H9 (cell line): ENCODE results near the gene MICAL3. TPM values are rescaled to one million over a fixed set of nuclear protein-coding genes. Genes with fewer than 3 reads are reported as not detected.
"Not testable (repeated sequence)": the region's sequence is repeated elsewhere in the genome, so short reads cannot be mapped to it uniquely, and the experiment has no call there.

Experiments
- DNase-seq: peaks from one replicate; pipeline ENCODE4 v3.0.0-alpha.2; 2017
- H2AFZ ChIP-seq: one replicate; pipeline ENCODE4 v1.6.1; 2013; ENCODE audit warnings: mild to moderate bottlenecking, low read length, control low read depth, moderate library complexity
- H2AK5ac ChIP-seq: 2 replicates; pipeline ENCODE4 v1.6.1; 2013; ENCODE audit warnings: low read length, control low read depth, mixed read lengths; ENCODE audit not compliant: insufficient read length
- H2BK120ac ChIP-seq: one replicate; pipeline ENCODE4 v1.6.1; 2013; ENCODE audit warnings: low read depth, mild to moderate bottlenecking, low read length, control low read depth, inconsistent platforms; ENCODE audit not compliant: poor library complexity, severe bottlenecking
- H2BK12ac ChIP-seq: 2 replicates; pipeline ENCODE4 v1.6.1; 2013; ENCODE audit warnings: low read length, control low read depth, mixed read lengths, low read depth; ENCODE audit not compliant: insufficient read length
- H2BK15ac ChIP-seq: 2 replicates; pipeline ENCODE4 v1.6.1; 2013; ENCODE audit warnings: low read depth, low read length, control low read depth
- H2BK20ac ChIP-seq: one replicate; pipeline ENCODE4 v1.6.1; 2013; ENCODE audit warnings: low read depth, mild to moderate bottlenecking, low read length, control low read depth, inconsistent platforms; ENCODE audit not compliant: poor library complexity, severe bottlenecking
- H2BK5ac ChIP-seq: 2 replicates; pipeline ENCODE4 v1.6.1; 2013; ENCODE audit warnings: low read length, control low read depth, mixed read lengths; ENCODE audit not compliant: insufficient read length
- H3K14ac ChIP-seq: 2 replicates; pipeline ENCODE4 v1.6.1; 2013; ENCODE audit warnings: low read length, control low read depth; ENCODE audit not compliant: insufficient read depth
- H3K18ac ChIP-seq: 2 replicates; pipeline ENCODE4 v1.6.1; 2013; ENCODE audit warnings: low read depth, mild to moderate bottlenecking, mixed read lengths, low read length, control low read depth; ENCODE audit not compliant: insufficient read length
- H3K23ac ChIP-seq: 2 replicates; pipeline ENCODE4 v1.6.1; 2013; ENCODE audit warnings: low read length, control low read depth, mixed read lengths, low read depth; ENCODE audit not compliant: insufficient read length
- H3K23me2 ChIP-seq: 2 replicates; pipeline ENCODE4 v1.6.1; 2013; ENCODE audit warnings: low read depth, mild to moderate bottlenecking, mixed read lengths, low read length, control low read depth; ENCODE audit not compliant: insufficient read length, poor library complexity, severe bottlenecking
- H3K27ac ChIP-seq: 2 replicates; pipeline ENCODE4 v1.5.1; 2013; ENCODE audit warnings: low read length, control low read depth, mixed read lengths, low read depth; ENCODE audit not compliant: insufficient read length
- H3K27me3 ChIP-seq: 2 replicates; pipeline ENCODE4 v1.6.1; 2013; ENCODE audit warnings: low read length, control low read depth, inconsistent platforms; ENCODE audit not compliant: insufficient read depth
- H3K4ac ChIP-seq: 2 replicates; pipeline ENCODE4 v1.6.1; 2013; ENCODE audit warnings: low read depth, mild to moderate bottlenecking, control low read depth, inconsistent platforms, low read length, moderate library complexity
- H3K4me1 ChIP-seq: 2 replicates; pipeline ENCODE4 v1.6.1; 2013; ENCODE audit warnings: low read length, control low read depth, inconsistent platforms; ENCODE audit not compliant: insufficient read depth
- H3K4me2 ChIP-seq: 2 replicates; pipeline ENCODE4 v1.6.1; 2013; ENCODE audit warnings: low read length, control low read depth, mixed read lengths; ENCODE audit not compliant: insufficient read length, insufficient read depth
- H3K56ac ChIP-seq: 2 replicates; pipeline ENCODE4 v1.6.1; 2013; ENCODE audit warnings: low read depth, mild to moderate bottlenecking, mixed read lengths, low read length, control low read depth; ENCODE audit not compliant: insufficient read length
- H3K79me1 ChIP-seq: 2 replicates; pipeline ENCODE4 v1.6.1; 2013; ENCODE audit warnings: low read depth, mild to moderate bottlenecking, moderate library complexity, low read length, control low read depth, inconsistent platforms; ENCODE audit not compliant: insufficient read depth, poor library complexity, severe bottlenecking
- H3K79me2 ChIP-seq: 2 replicates; pipeline ENCODE4 v1.6.1; 2013; ENCODE audit warnings: low read length, control low read depth, inconsistent platforms; ENCODE audit not compliant: insufficient read depth
- H3K9ac ChIP-seq: 2 replicates; pipeline ENCODE4 v1.6.1; 2013; ENCODE audit warnings: low read length, control low read depth, mixed read lengths; ENCODE audit not compliant: insufficient read length; ENCODE audit errors: extremely low read depth
- H3K9me3 ChIP-seq: one replicate; pipeline ENCODE4 v1.6.1; 2013; ENCODE audit warnings: low read depth, low read length, inconsistent platforms; ENCODE audit not compliant: control insufficient read depth
- H3T11ph ChIP-seq: one replicate; pipeline ENCODE4 v1.6.1; 2013; ENCODE audit warnings: mild to moderate bottlenecking, low read length, control low read depth, inconsistent platforms
- H4K20me1 ChIP-seq: one replicate; pipeline ENCODE4 v1.6.1; 2013; ENCODE audit not compliant: control insufficient read depth, insufficient read length, insufficient read depth
- H4K5ac ChIP-seq: 2 replicates; pipeline ENCODE4 v1.6.1; 2013; ENCODE audit warnings: low read depth, mild to moderate bottlenecking, mixed read lengths, low read length, control low read depth; ENCODE audit not compliant: insufficient read length
- H4K8ac ChIP-seq: replicated peaks from 2 replicates; pipeline ENCODE4 v1.6.1; 2013; ENCODE audit warnings: low read length, control low read depth, mixed read lengths, low read depth; ENCODE audit not compliant: insufficient read length
- H4K91ac ChIP-seq: 2 replicates; pipeline ENCODE4 v1.6.1; 2013; ENCODE audit warnings: low read depth, mild to moderate bottlenecking, moderate library complexity, mixed read lengths, low read length, control low read depth; ENCODE audit not compliant: insufficient read length
- H3K27ac Mint-ChIP-seq, 3 experiments: 2 replicates in 2 of 3; 3 replicates in 1 of 3; pipeline ENCODE4 v1.8.0; 2020 to 2021; ENCODE audit warnings: mixed read lengths in 3 of 3, mild to moderate bottlenecking in 1 of 3, moderate library complexity in 1 of 3
- H3K27me3 Mint-ChIP-seq: 2 replicates; pipeline ENCODE4 v1.8.0; 2021; ENCODE audit warnings: low read depth, mild to moderate bottlenecking, moderate library complexity, mixed read lengths
- H3K36me3 Mint-ChIP-seq, 3 experiments: 2 replicates in 2 of 3; 3 replicates in 1 of 3; pipeline ENCODE4 v1.8.0; 2020 to 2021; ENCODE audit warnings: low read depth in 3 of 3, mixed read lengths in 3 of 3; ENCODE audit not compliant: insufficient read depth in 1 of 3
- H3K4me1 Mint-ChIP-seq, 2 experiments: 2 replicates each; pipeline ENCODE4 v1.8.0; 2020; ENCODE audit warnings: mixed read lengths in 2 of 2
- H3K4me3 Mint-ChIP-seq, 2 experiments: 2 replicates in 1 of 2; 3 replicates in 1 of 2; pipeline ENCODE4 v1.8.0; 2020 to 2021; ENCODE audit warnings: mild to moderate bottlenecking in 2 of 2, mixed read lengths in 2 of 2, moderate library complexity in 1 of 2
- H3K9me3 Mint-ChIP-seq, 2 experiments: 2 replicates in 1 of 2; 3 replicates in 1 of 2; pipeline ENCODE4 v1.8.0; 2020; ENCODE audit warnings: mild to moderate bottlenecking in 2 of 2, mixed read lengths in 2 of 2, moderate library complexity in 1 of 2
- WGBS: extraction: QIAGEN DNeasy Blood & Tissue Kit; methylation state at CpG from one replicate; pipeline ENCODE4 v1.1.7; 2013; ENCODE audit warnings: missing lambda C conversion rate, low lambda C conversion rate, mixed read lengths; ENCODE audit not compliant: insufficient read length; ENCODE audit errors: extremely low coverage; 5-methylcytosine and 5-hydroxymethylcytosine counted together
- total RNA-seq: library from RNA; stranded (reverse); gene quantifications from 2 replicates; pipeline ENCODE4 v1.2.1, GENCODE V29; 2021
- TF ChIP-seq, protein P1 (sequence below): fragments of 200-600 bp; sonication (generic); conservative IDR thresholded peaks from 3 replicates; pipeline ENCODE4 v1.8.0; 2021; ENCODE audit warnings: antibody characterized with exemption, mild to moderate bottlenecking

Gene MICAL3
- total RNA-seq, 1 experiment from 2014 or later = 50.2 TPM

DNA sequence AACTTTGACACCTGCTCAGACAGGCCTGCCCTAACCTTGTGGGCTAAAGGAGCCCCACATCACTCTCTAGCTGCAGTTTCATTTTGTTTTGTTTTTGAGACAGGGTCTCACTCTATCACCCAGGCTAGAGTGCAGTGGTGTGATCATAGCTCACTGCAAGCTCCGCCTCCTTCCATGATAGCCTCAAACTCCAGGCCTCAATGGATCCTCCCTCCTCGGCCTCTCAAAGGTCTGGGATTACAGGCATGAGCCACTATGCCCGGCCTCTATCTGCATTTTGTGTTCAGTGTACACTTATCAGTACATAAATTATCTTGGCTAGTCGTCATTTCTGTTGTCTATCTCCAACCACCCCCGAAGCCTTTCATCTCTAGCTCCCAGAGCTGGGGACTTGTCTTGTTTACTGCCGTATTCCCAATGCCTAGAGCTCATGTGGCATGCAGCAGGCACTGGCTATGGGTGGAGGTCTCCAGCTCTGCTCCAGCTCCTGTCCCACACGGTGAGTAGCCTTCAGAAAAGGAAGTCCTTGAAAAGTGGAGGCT lies 31.3 kb upstream of the MICAL3 start:
- H3K27ac Mint-ChIP-seq = no peak overlapping the region; a peak in 1 of 7 replicates
- Histone ChIP-seq H4K91ac (no peak overlapping the region), H3K4me2 (no peak overlapping the region), H3K9me3 (no peaks in the 10 kb centered on the region), H3K4ac (no peak overlapping the region), H3K27ac (no peak overlapping the region), H2BK15ac (no peak overlapping the region), H3K14ac (no peak overlapping the region), H2AFZ (no peak overlapping the region), H3K9ac (no peak overlapping the region), H4K5ac (no peak overlapping the region), H2BK120ac (no peak overlapping the region), H2BK5ac (no peak overlapping the region), H4K20me1 (peaks cover 3% of the 10 kb centered on the region), H2AK5ac (no peak overlapping the region), H3K23me2 (no peaks in the 10 kb centered on the region), H3K56ac (no peak overlapping the region), H3K23ac (no peak overlapping the region), H3T11ph (no peak overlapping the region), H3K79me2 (no peaks in the 10 kb centered on the region), H3K27me3 (no peaks in the 10 kb centered on the region), H3K79me1 (no peaks in the 10 kb centered on the region), H2BK12ac (no peak overlapping the region), H4K8ac (no peak overlapping the region), H2BK20ac (no peak overlapping the region), H3K18ac (no peak overlapping the region), H3K4me1 (no peaks in the 10 kb centered on the region)
- H3K36me3 Mint-ChIP-seq = peaks cover 0 to 5% (median 3%) of the 10 kb centered on the region in 3 experiments; a peak in 5 of 7 replicates
- peaks cover 5 to 6% of the 10 kb centered on the region in 2 experiments; a peak in 3 of 5 replicates for H3K9me3 Mint-ChIP-seq
- no peak for DNase-seq
- H3K4me1 Mint-ChIP-seq = peaks cover 13 to 14% of the 10 kb centered on the region in 2 experiments
- H3K27me3 Mint-ChIP-seq = peaks cover 20% of the 10 kb centered on the region
- H3K4me3 Mint-ChIP-seq = no peak overlapping the region
- no CpG with 5 or more reads among the region's 7 CpGs for WGBS
- TF ChIP-seq, protein P1, sequence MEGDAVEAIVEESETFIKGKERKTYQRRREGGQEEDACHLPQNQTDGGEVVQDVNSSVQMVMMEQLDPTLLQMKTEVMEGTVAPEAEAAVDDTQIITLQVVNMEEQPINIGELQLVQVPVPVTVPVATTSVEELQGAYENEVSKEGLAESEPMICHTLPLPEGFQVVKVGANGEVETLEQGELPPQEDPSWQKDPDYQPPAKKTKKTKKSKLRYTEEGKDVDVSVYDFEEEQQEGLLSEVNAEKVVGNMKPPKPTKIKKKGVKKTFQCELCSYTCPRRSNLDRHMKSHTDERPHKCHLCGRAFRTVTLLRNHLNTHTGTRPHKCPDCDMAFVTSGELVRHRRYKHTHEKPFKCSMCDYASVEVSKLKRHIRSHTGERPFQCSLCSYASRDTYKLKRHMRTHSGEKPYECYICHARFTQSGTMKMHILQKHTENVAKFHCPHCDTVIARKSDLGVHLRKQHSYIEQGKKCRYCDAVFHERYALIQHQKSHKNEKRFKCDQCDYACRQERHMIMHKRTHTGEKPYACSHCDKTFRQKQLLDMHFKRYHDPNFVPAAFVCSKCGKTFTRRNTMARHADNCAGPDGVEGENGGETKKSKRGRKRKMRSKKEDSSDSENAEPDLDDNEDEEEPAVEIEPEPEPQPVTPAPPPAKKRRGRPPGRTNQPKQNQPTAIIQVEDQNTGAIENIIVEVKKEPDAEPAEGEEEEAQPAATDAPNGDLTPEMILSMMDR = no peak

DNA sequence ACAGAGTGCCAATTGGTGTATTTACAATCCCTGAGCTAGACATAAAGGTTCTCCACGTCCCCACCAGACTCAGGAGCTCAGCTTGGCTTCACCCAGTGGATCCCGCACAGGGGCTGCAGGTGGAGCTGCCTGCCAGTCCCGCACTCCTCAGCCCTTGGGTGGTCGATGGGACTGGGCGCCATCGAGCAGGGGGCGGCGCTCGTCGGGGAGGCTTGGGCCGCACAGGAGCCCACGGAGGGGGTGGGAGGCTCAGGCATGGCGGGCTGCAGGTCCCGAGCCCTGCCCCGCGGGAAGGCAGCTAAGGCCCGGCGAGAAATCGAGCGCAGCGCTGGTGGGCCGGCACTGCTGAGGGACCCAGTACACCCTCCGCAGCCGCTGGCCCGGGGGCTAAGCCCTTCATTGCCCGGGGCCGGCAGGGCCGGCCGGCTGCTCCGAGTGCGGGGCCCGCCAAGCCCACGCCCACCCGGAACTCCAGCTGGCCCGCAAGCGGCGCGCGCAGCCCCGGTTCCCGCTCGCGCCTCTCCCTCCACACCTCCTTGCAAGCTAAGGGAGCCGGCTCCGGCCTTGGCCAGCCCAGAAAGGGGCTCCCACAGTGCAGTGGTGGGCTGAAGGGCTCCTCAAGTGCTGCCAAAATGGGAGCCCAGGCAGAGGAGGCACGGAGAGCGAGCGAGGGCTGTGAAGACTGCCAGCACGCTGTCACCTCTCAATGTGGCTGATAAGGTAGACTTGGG lies 29.0 kb upstream of the MICAL3 start:
- not testable (repeated sequence) for H3K4me3 Mint-ChIP-seq, H2BK120ac ChIP-seq, H3K4me2 ChIP-seq, H3K18ac ChIP-seq, H2BK12ac ChIP-seq, H3T11ph ChIP-seq, H3K56ac ChIP-seq, H3K14ac ChIP-seq, H2BK20ac ChIP-seq, H3K27ac ChIP-seq, H3K79me2 ChIP-seq, H2BK15ac ChIP-seq, H4K8ac ChIP-seq, H2AFZ ChIP-seq, H3K9me3 ChIP-seq, H3K23me2 ChIP-seq, H4K5ac ChIP-seq, H3K4me1 ChIP-seq, H2AK5ac ChIP-seq, H4K91ac ChIP-seq, H3K23ac ChIP-seq, H3K4ac ChIP-seq, H2BK5ac ChIP-seq, H3K27me3 ChIP-seq, H3K9me3 Mint-ChIP-seq, H3K36me3 Mint-ChIP-seq, H3K9ac ChIP-seq, DNase-seq, H4K20me1 ChIP-seq, H3K79me1 ChIP-seq, H3K27ac Mint-ChIP-seq
- Mint-ChIP-seq H3K27me3 (peaks cover 17% of the 10 kb centered on the region), H3K4me1 (peaks cover 13 to 14% of the 10 kb centered on the region in 2 experiments)
- no CpG with 5 or more reads among the region's 49 CpGs for WGBS
